ENCODE results near the gene CALY. TPM values are rescaled to one million over a fixed set of nuclear protein-coding genes. Genes with fewer than 3 reads are reported as not detected.

CALY gene
- total RNA-seq, 4 donors from 2014 or later, result 1.6 to 3.6 (median 2.3) TPM

DNA sequence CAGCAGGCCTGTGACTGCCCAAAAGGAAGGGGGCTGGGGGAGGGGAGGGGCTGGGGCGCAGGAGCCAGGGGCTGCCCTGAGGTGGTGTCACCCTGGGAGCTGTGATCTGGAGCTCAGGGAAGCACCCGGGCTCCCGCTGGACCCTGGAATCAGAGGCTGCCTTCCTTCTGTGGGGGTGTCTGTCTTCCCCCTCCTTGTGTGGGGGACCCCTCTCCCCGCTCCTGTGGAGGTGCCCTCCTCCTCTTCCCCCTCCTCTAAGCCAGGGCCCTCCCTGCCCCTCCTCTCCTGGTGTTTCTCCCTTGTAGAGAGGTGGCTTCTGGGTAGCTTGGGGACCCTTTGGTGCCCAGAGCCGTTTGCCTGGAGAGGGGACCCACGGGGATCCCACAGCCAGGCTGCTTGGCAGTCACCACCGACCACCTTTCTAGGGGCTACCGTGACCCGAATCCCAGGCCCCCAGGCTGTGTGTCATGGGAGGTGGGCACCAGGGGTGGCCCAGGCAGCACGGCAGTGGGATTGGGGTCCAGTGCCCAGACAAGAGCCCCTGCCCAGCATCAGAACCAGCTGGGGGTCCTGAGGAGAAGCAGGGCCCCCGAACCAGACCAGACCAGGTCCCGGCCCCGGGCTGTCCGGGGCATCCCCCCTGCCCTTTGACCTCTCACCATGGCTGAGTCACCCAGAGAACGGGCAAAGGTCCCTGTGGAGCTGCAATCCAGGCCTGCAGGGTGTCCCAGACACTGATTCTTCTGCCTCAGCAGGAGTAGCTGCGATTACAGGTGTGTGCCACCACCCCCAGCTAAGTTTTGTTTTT is 11.2 kb upstream of the CALY start:
- WGBS, result 56% methylated on average over 8 of the region's 16 CpGs
- no peaks in the 10 kb centered on the region for H3K36me3 ChIP-seq
- no peaks in the 10 kb centered on the region for H3K9me3 ChIP-seq
- peaks cover 0 to 92% (median 15%) of the 10 kb centered on the region in 4 donors for H3K27me3 ChIP-seq
- no peak overlapping the region for H3K27ac ChIP-seq (replicated peaks in 1 of 4)
- intact Hi-C loops (cut with DNase I), result no loop called here
- DNase-seq (ENCODE audit: extremely low spot score), result no peak
- no peak overlapping the region for H3K4me3 ChIP-seq
- peaks cover 0 to 4% (median 0%) of the 10 kb centered on the region in 4 donors for H3K4me1 ChIP-seq
- TF ChIP-seq, protein P1, sequence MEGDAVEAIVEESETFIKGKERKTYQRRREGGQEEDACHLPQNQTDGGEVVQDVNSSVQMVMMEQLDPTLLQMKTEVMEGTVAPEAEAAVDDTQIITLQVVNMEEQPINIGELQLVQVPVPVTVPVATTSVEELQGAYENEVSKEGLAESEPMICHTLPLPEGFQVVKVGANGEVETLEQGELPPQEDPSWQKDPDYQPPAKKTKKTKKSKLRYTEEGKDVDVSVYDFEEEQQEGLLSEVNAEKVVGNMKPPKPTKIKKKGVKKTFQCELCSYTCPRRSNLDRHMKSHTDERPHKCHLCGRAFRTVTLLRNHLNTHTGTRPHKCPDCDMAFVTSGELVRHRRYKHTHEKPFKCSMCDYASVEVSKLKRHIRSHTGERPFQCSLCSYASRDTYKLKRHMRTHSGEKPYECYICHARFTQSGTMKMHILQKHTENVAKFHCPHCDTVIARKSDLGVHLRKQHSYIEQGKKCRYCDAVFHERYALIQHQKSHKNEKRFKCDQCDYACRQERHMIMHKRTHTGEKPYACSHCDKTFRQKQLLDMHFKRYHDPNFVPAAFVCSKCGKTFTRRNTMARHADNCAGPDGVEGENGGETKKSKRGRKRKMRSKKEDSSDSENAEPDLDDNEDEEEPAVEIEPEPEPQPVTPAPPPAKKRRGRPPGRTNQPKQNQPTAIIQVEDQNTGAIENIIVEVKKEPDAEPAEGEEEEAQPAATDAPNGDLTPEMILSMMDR (IDR thresholded peaks at IDR 0.05), result no peak
- TF ChIP-seq EP300 (IDR thresholded peaks at IDR 0.05), result no peak
- TF ChIP-seq POLR2A (IDR thresholded peaks at IDR 0.05; ENCODE audit: low read depth), result no peak
- TF ChIP-seq POLR2AphosphoS5 (IDR thresholded peaks at IDR 0.05), result no peak

DNA sequence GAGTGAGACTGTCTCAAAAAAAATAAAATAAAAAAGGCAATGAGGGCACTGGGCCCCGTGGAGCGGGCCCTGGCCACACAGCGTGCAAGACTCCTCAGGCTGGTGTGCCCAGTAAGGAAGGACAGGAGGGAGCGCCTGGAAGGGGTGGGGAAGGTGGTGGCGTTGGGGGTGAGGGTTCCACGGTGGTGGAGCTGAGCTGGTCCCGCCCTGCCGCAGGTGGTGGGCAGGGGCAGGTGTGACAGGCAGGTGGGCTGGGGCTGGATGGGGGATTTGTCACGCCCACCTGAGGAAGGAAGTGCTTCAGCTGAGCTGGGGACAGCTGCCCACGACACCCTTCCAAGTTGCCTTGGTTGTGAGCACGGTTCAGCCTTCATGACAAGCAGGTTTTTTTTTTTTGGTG is 9.7 kb upstream of the CALY start:
- DNase-seq (ENCODE audit: extremely low spot score), result no peak
- no peak overlapping the region for H3K27ac ChIP-seq (replicated peaks in 1 of 4)
- peaks cover 0 to 4% (median 0%) of the 10 kb centered on the region in 4 donors for H3K4me1 ChIP-seq
- intact Hi-C loops (cut with DNase I), result no loop called here
- peaks cover 0 to 94% (median 15%) of the 10 kb centered on the region in 4 donors for H3K27me3 ChIP-seq
- no peaks in the 10 kb centered on the region for H3K36me3 ChIP-seq
- 65% methylated on average over 11 of the region's 11 CpGs for WGBS
- TF ChIP-seq EP300 (IDR thresholded peaks at IDR 0.05), result no peak
- TF ChIP-seq, protein P1 (IDR thresholded peaks at IDR 0.05), result no peak
- no peak for TF ChIP-seq POLR2A (IDR thresholded peaks at IDR 0.05; ENCODE audit: low read depth)
- TF ChIP-seq POLR2AphosphoS5 (IDR thresholded peaks at IDR 0.05), result no peak
- H3K4me3 ChIP-seq, result no peak overlapping the region
- no peaks in the 10 kb centered on the region for H3K9me3 ChIP-seq

DNA sequence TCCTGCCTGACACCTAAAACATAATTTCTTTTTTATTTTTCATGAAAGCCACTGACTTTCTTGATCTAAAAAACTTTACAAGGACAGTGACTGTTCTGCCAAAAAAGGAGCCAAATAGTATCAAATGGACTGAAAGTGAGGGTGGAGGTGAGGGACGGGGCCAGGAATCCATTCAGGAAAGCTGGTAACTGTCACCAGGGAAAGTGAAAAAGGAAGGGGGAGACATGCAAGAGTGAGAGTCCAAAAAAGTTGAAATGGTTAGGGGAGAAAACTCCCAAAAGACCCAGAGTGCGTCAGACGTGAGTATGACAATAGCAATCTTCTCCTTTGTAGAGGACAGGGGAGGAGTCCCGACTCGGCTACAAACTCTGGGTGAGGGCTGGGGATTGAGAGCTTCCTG is 7.5 kb upstream of the CALY start:
- no peak for DNase-seq (ENCODE audit: extremely low spot score)
- intact Hi-C loops (cut with DNase I), result no loop called here
- Histone ChIP-seq H3K27me3 (peaks cover 0 to 95% (median 15%) of the 10 kb centered on the region in 4 donors), H3K4me1 (peaks cover 0 to 4% (median 0%) of the 10 kb centered on the region in 4 donors), H3K9me3 (no peaks in the 10 kb centered on the region), H3K27ac (replicated peaks in 1 of 4) (no peak overlapping the region), H3K4me3 (no peak overlapping the region), H3K36me3 (no peaks in the 10 kb centered on the region)
- WGBS, result 70% methylated on average over 5 of the region's 5 CpGs
- TF ChIP-seq EP300 (IDR thresholded peaks at IDR 0.05), result no peak
- TF ChIP-seq POLR2A (IDR thresholded peaks at IDR 0.05; ENCODE audit: low read depth), result no peak
- no peak for TF ChIP-seq POLR2AphosphoS5 (IDR thresholded peaks at IDR 0.05)
- TF ChIP-seq, protein P1 (IDR thresholded peaks at IDR 0.05), result no peak

DNA sequence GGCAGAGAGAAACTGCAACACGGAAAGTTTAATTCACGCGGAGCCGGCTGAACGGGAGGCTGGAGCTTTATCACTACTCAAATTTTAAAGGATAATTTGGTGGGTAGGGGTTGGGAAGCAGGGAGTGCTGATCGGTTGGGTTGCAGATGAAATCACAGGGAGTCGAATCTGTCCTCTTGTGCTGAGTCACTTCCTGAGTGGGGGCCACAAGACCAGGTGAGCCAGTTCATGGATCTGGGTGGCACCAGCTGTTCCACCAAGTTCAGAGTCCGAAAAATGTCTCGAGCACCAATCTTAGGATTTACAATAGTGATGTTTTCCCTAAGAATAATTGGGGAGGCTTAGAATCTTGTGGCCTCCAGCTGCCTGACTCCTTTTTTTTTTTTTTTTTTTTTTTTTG is 6.9 kb upstream of the CALY start:
- Histone ChIP-seq H3K4me3 (no peak overlapping the region), H3K27ac (replicated peaks in 1 of 4) (no peak overlapping the region), H3K36me3 (no peaks in the 10 kb centered on the region), H3K4me1 (peaks cover 0 to 4% (median 0%) of the 10 kb centered on the region in 4 donors), H3K9me3 (no peaks in the 10 kb centered on the region), H3K27me3 (peaks cover 0 to 95% (median 15%) of the 10 kb centered on the region in 4 donors)
- no peak for DNase-seq (ENCODE audit: extremely low spot score)
- TF ChIP-seq EP300 (IDR thresholded peaks at IDR 0.05) (no peak), POLR2AphosphoS5 (IDR thresholded peaks at IDR 0.05) (no peak), POLR2A (IDR thresholded peaks at IDR 0.05; ENCODE audit: low read depth) (no peak)
- TF ChIP-seq, protein P1 (IDR thresholded peaks at IDR 0.05), result no peak
- WGBS, result 71% methylated on average over 9 of the region's 9 CpGs
- intact Hi-C loops (cut with DNase I), result no loop called here

Data from esophagus muscularis mucosa (tissue), 4 donors.